Karpas-422 (cell line): Measurements from ENCODE around the gene RPRML. TPM values are rescaled to one million over a fixed set of nuclear protein-coding genes. Genes with fewer than 3 reads are reported as not detected.

ENCODE experiments used
- DNase-seq: peaks from one replicate; pipeline ENCODE4 v3.0.0-alpha.2; 2015
- H2AFZ ChIP-seq: fragments of 200-600 bp; sonication (generic); 2 replicates; pipeline ENCODE4 v1.6.1; 2014; ENCODE audit warnings: antibody characterized with exemption, low read length, mixed read lengths
- H3K27ac ChIP-seq: fragments of 200-600 bp; sonication (generic); 2 replicates; pipeline ENCODE4 v1.5.1; 2014; ENCODE audit warnings: mild to moderate bottlenecking, low read length, moderate library complexity
- H3K27me3 ChIP-seq: fragments of 200-600 bp; sonication (generic); 2 replicates; pipeline ENCODE4 v1.6.1; 2014; ENCODE audit warnings: low read length, mixed read lengths
- H3K36me3 ChIP-seq: fragments of 200-600 bp; sonication (generic); 2 replicates; pipeline ENCODE4 v1.6.1; 2014; ENCODE audit warnings: low read length, mixed read lengths; ENCODE audit not compliant: insufficient read depth
- H3K4me1 ChIP-seq: fragments of 200-600 bp; sonication (generic); 2 replicates; pipeline ENCODE4 v1.6.1; 2014; ENCODE audit warnings: mild to moderate bottlenecking, low read length, mixed read lengths
- H3K4me2 ChIP-seq: fragments of 200-600 bp; sonication (generic); 2 replicates; pipeline ENCODE4 v1.6.1; 2014; ENCODE audit warnings: low read length, low read depth, mild to moderate bottlenecking; ENCODE audit not compliant: poor library complexity, severe bottlenecking
- H3K4me3 ChIP-seq: fragments of 200-600 bp; sonication (generic); 2 replicates; pipeline ENCODE4 v1.5.1; 2014; ENCODE audit warnings: mild to moderate bottlenecking, antibody characterized with exemption, low read length, mixed read lengths
- H3K79me2 ChIP-seq: fragments of 200-600 bp; sonication (generic); 2 replicates; pipeline ENCODE4 v1.6.1; 2014; ENCODE audit warnings: mild to moderate bottlenecking, low read length, mixed read lengths
- H3K9ac ChIP-seq: fragments of 200-600 bp; sonication (generic); 2 replicates; pipeline ENCODE4 v1.6.0; 2014; ENCODE audit warnings: low read length
- H3K9me2 ChIP-seq: fragments of 200-600 bp; sonication (generic), shearing (Covaris generic); replicated peaks from 2 replicates; pipeline ENCODE4 v1.6.0; 2014; ENCODE audit warnings: mild to moderate bottlenecking, low read length, moderate library complexity; ENCODE audit not compliant: insufficient read depth
- H3K9me3 ChIP-seq: fragments of 300-700, 200-600 bp; sonication (generic); 2 replicates; pipeline ENCODE4 v1.6.1; 2014; ENCODE audit warnings: low read length, mixed read lengths
- H4K20me1 ChIP-seq: fragments of 200-600 bp; sonication (generic); 2 replicates; pipeline ENCODE4 v1.6.1; 2014; ENCODE audit warnings: mild to moderate bottlenecking, antibody characterized with exemption, low read length, low read depth; ENCODE audit not compliant: insufficient read depth
- total RNA-seq: library from RNA; depleted of rRNA; stranded (reverse); fragments of >200 nt; shearing (Covaris generic); gene quantifications from 2 replicates; pipeline ENCODE4 v1.2.3, GENCODE V29; 2014; ENCODE audit warnings: low replicate concordance

The RPRML gene
- total RNA-seq, 1 experiment from 2014 or later, result not detected

GRCh38 chr17:46982577-46982976 is 3.5 kb upstream of the RPRML start:
- no peaks in the 10 kb centered on the region for H3K9me3 ChIP-seq
- no peaks in the 10 kb centered on the region for H3K27me3 ChIP-seq
- no peaks in the 10 kb centered on the region for H3K79me2 ChIP-seq
- H3K36me3 ChIP-seq, result no peaks in the 10 kb centered on the region
- no peak overlapping the region for H3K4me3 ChIP-seq
- H3K27ac ChIP-seq, result no peak overlapping the region
- H3K4me1 ChIP-seq, result peaks cover 3% of the 10 kb centered on the region; the same call in 1 of the 2 replicates
- no peak overlapping the region for H3K9ac ChIP-seq
- H4K20me1 ChIP-seq, result no peaks in the 10 kb centered on the region
- DNase-seq, result no peak
- H3K4me2 ChIP-seq, result no peak overlapping the region
- no peaks in the 10 kb centered on the region for H3K9me2 ChIP-seq
- no peak overlapping the region for H2AFZ ChIP-seq

GRCh38 chr17:46978489-46979146 is 435 bp downstream of the RPRML start:
- H3K27ac ChIP-seq, result no peak overlapping the region
- H3K27me3 ChIP-seq, result no peaks in the 10 kb centered on the region
- H4K20me1 ChIP-seq, result no peaks in the 10 kb centered on the region
- no peak overlapping the region for H3K4me3 ChIP-seq
- H3K79me2 ChIP-seq, result no peaks in the 10 kb centered on the region
- peaks cover 3% of the 10 kb centered on the region; the same call in 1 of the 2 replicates for H3K4me1 ChIP-seq
- H3K36me3 ChIP-seq, result no peaks in the 10 kb centered on the region
- DNase-seq, result no peak
- no peaks in the 10 kb centered on the region for H3K9me2 ChIP-seq
- H3K4me2 ChIP-seq, result no peak overlapping the region
- no peak overlapping the region for H2AFZ ChIP-seq
- H3K9ac ChIP-seq, result no peak overlapping the region
- no peaks in the 10 kb centered on the region for H3K9me3 ChIP-seq

GRCh38 chr17:46977750-46978488 is 1.1 kb downstream of the RPRML start:
- Histone ChIP-seq H3K9me2 (no peaks in the 10 kb centered on the region), H3K4me3 (no peak overlapping the region), H3K9ac (no peak overlapping the region), H3K27ac (no peak overlapping the region), H3K9me3 (no peaks in the 10 kb centered on the region), H2AFZ (no peak overlapping the region), H3K4me2 (no peak overlapping the region), H3K27me3 (no peaks in the 10 kb centered on the region), H3K4me1 (peaks cover 3% of the 10 kb centered on the region; the same call in 1 of the 2 replicates), H4K20me1 (no peaks in the 10 kb centered on the region), H3K79me2 (no peaks in the 10 kb centered on the region), H3K36me3 (no peaks in the 10 kb centered on the region)
- no peak for DNase-seq

- no peaks in the 10 kb centered on the region for H3K36me3 ChIP-seq
- no peaks in the 10 kb centered on the region for H3K9me2 ChIP-seq
- H3K4me2 ChIP-seq, result no peak overlapping the region
- no peak overlapping the region for H3K9ac ChIP-seq
- H2AFZ ChIP-seq, result no peak overlapping the region
- no peaks in the 10 kb centered on the region for H3K79me2 ChIP-seq
- peak; percentile 47 for DNase-seq
- no peak overlapping the region for H3K27ac ChIP-seq
- peaks cover 3% of the 10 kb centered on the region; the same call in 1 of the 2 replicates for H3K4me1 ChIP-seq
- H4K20me1 ChIP-seq, result no peaks in the 10 kb centered on the region
- no peak overlapping the region for H3K4me3 ChIP-seq
- no peaks in the 10 kb centered on the region for H3K27me3 ChIP-seq
- H3K9me3 ChIP-seq, result no peaks in the 10 kb centered on the region
These were observed 1.7 kb downstream of the RPRML start for GRCh38 chr17:46977348-46977747.

GRCh38 chr17:46976626-46977270 is 2.3 kb downstream of the RPRML start:
- Histone ChIP-seq H4K20me1 (no peaks in the 10 kb centered on the region), H3K4me2 (no peak overlapping the region), H3K36me3 (no peaks in the 10 kb centered on the region), H2AFZ (no peak overlapping the region), H3K9ac (no peak overlapping the region), H3K27ac (no peak overlapping the region), H3K9me3 (no peaks in the 10 kb centered on the region), H3K9me2 (no peaks in the 10 kb centered on the region), H3K27me3 (no peaks in the 10 kb centered on the region), H3K4me3 (no peak overlapping the region), H3K4me1 (peaks cover 3% of the 10 kb centered on the region; the same call in 1 of the 2 replicates), H3K79me2 (no peaks in the 10 kb centered on the region)
- DNase-seq, result no peak

GRCh38 chr17:46975287-46975686 is 3.8 kb downstream of the RPRML start:
- no peak overlapping the region for H2AFZ ChIP-seq
- no peaks in the 10 kb centered on the region for H3K79me2 ChIP-seq
- H3K4me1 ChIP-seq, result no peaks in the 10 kb centered on the region
- no peak overlapping the region for H3K4me2 ChIP-seq
- no peaks in the 10 kb centered on the region for H3K27me3 ChIP-seq
- no peaks in the 10 kb centered on the region for H3K9me2 ChIP-seq
- H3K27ac ChIP-seq, result no peak overlapping the region
- no peak for DNase-seq
- no peak overlapping the region for H3K9ac ChIP-seq
- no peaks in the 10 kb centered on the region for H3K9me3 ChIP-seq
- no peaks in the 10 kb centered on the region for H3K36me3 ChIP-seq
- H3K4me3 ChIP-seq, result no peak overlapping the region
- no peaks in the 10 kb centered on the region for H4K20me1 ChIP-seq

GRCh38 chr17:46974086-46974485 is 5.0 kb downstream of the RPRML start:
- Histone ChIP-seq H3K27me3 (no peaks in the 10 kb centered on the region), H2AFZ (no peak overlapping the region), H3K79me2 (no peaks in the 10 kb centered on the region), H4K20me1 (no peaks in the 10 kb centered on the region), H3K27ac (no peak overlapping the region), H3K9ac (no peak overlapping the region), H3K4me2 (no peak overlapping the region), H3K9me3 (no peaks in the 10 kb centered on the region), H3K4me3 (no peak overlapping the region), H3K9me2 (no peaks in the 10 kb centered on the region), H3K36me3 (no peaks in the 10 kb centered on the region), H3K4me1 (no peaks in the 10 kb centered on the region)
- DNase-seq, result no peak

- H4K20me1 ChIP-seq, result no peaks in the 10 kb centered on the region
- H3K4me2 ChIP-seq, result no peak overlapping the region
- no peaks in the 10 kb centered on the region for H3K27me3 ChIP-seq
- no peak overlapping the region for H3K4me3 ChIP-seq
- no peaks in the 10 kb centered on the region for H3K36me3 ChIP-seq
- no peaks in the 10 kb centered on the region for H3K9me3 ChIP-seq
- no peaks in the 10 kb centered on the region for H3K4me1 ChIP-seq
- no peaks in the 10 kb centered on the region for H3K79me2 ChIP-seq
- no peak for DNase-seq
- no peaks in the 10 kb centered on the region for H3K9me2 ChIP-seq
- H3K27ac ChIP-seq, result no peak overlapping the region
- H3K9ac ChIP-seq, result no peak overlapping the region
- H2AFZ ChIP-seq, result no peak overlapping the region
These were observed 6.7 kb downstream of the RPRML start for GRCh38 chr17:46972346-46972745.
